Amniotic stem cell (primary cell): Measurements from ENCODE around the gene ABCB11.
"Not testable (repeated sequence)": the region's sequence is repeated elsewhere in the genome, so short reads cannot be mapped to it uniquely, and the experiment has no call there.

Source experiments
- DNase-seq: peaks from one replicate; lab custom pipeline; 2025; lab: John Stamatoyannopoulos, UW

The ABCB11 gene

DNA sequence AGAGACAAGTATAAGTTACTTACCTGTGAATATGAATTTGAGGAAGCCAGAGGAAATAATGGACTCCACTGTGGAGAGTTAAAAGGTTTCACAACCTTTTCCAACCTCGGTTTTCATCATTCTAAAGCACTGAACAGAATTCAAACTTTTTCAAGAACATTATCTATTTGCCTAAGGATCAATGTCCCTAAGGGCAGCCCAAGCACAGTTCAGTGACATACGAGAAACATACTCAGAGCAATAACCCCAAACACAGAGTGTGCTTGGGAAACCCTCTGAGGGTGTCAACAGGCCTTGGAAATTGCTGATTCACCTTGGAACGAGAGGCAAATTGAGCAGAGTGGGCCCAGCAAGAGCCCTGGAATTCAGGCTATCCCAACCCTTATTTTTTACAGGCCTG lies at the start of gene ABCB11:
TSS of gene ABCB11 (minus strand) at position 123 of the 400 bp plus-strand sequence. CDS start 13,199 bp downstream, outside the sequence.
- no peak for DNase-seq

DNA sequence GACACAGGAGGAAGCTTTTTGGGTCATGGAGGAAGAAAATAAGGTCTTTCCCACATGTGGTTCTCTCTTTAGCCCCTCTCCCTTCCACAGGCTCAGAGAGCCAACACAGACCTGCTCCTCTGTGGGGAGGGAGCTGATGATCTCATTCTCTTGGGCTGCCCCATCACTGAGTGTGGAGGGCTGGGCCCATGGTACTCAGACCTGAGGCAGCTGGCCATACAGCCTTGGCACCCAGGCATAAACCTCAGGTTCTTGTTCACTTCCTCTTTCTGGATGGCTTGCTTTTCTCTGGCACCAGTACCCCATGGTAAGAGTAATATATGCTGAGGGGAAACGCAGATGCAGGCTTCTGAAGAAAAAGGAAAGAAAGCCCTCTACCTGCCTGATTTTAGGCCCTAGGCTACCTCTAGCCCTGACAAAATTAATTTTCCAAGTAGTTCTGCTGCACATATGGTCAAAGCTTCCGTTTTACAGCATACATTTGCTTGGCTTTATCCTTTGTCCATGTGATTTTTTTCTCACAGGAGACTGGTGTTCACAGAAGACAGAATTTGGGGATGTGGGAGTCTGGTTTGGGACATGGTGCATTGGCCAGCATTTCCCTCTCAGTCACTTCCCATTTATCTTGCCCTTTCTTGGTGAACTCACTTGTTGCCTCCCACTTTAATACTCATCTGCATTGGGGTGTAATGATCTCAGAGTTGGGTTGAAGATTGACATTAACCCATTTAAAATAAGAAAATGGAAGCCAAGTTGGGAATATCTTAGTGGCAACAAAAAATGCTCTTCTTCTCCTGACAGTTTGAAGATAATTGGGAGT lies 49.3 kb upstream of the ABCB11 start:
- DNase-seq: no peak

DNA sequence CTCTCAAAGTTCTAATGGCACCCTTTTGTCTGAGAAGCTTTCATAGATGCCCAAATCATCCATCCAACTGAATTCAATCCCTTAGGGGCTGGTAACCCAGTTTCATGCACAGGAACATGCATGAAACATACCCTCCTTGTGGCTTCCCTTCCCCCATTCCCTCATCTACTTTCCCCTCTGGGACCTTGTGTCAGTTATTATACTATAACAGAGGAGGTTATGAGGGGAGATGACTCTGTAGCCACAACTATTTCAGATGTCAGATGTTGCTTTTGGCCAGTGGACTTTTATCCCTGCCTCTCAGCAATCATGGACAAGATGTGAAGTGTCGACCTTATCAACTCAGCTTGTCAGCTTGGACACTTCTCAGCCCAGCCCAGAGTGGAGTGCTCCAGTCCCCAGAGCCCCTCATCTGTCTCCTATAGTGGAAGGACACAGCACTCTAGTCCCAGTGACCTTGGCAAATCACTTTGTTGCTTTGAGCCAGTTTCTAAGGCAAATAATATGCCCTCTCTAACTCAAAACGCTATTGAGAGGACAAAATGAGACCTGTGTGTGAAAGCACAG lies 46.6 kb upstream of the ABCB11 start:
- no peak for DNase-seq

DNA sequence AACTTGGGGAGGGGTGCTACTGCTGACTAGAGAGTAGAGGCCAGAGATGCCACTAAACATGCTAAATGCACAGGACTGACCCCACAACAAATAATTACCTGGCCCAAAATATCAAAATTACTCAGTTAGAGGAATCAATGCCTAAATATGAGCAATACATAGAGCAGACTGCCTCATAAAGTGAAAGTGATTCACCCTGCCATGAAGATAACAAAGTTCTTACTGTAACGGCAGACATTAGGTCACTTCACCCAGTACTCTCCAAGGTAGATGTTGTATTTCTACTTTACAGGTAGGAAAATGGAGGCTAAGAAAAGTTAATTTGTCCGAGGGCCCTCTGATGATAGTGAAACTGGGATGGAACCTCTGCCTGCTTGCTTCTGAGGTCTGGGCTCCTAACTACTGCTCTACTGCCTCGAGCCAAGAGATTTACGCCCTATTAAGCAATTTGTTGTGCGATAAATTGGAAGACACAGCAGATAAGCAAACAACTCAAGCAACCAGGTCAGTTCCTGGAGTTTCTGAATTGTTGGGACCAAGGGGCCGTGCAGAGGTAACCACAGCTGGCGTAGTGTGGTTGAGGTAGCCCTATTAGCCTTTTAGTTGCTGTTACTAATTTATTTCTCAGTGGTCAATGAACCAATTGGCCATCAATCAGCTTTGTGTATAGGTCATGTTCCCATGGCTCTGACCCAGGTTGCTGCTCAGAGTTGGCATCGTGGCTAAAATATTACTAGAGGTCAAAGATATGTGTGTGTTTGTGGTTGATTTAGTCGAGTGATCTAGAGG lies 43.0 kb upstream of the ABCB11 start:
- no peak for DNase-seq

DNA sequence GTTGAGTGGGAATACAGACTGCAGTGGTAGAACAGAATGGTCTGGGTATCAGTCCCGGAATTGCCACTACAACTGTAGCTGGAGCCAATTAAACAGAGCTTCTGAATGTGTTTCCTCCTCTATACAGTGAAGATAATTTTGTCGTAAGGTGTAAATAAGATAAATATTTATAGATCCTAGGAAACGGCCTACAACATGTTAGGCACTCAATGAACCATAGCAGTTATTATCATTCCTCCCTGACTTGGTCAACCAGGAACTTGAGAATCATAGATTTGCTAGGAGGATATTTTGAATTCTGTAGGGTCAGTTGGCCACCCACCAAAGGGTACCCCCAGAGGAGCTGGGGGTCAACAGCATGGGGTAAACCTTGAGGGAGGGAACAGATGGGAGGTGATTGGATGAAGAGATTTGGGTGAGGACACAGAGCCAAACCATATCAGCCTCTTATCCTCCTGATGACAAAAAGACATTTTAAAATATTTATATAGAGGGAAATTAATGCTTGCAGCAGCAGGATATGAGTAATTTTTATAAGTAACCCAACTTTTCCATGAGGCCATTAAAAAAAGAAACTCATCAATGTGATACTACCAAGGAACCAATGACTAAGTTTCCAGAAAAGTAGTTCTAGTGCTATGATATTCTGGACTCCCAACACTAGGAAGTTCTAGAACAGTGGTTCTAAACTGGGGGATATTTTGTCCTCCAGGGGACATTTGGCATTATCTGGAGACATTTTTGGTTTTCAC lies 42.3 kb upstream of the ABCB11 start:
- no peak for DNase-seq

DNA sequence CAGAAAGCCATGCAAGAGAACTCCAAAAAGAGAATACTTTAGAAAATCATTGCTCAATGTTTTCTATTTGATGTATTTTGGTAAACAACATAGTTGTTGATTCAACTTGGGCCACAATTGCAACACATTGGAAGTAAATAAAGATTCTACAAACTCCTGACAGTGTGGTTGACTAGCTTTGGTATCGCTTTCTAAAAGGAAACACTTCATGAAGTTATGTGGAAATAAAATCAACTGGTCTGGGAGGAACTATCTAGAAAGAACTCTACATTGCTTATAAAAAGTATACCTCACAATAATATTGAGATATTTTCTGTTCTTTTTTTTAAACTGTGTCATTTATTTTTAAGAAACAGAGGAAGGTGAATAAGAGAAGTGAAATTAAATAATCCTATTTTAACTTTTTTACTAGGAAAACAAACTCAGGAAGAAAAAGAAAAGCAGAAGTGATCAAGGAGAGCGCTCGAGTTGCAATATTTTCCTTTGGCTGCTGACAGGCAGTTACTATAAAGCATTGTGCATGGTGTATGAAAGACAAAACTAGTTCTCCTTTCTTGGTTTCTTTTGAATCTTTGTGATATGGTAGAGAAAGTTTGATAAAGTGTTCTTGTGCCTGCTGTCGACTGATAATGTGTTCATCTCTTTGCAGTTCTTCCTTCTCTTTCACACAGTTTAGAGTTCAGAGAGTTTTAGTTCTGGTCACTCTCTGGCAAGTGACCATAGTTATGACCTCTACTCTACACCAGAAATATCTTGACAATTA lies 41.2 kb upstream of the ABCB11 start:
- DNase-seq: no peak

DNA sequence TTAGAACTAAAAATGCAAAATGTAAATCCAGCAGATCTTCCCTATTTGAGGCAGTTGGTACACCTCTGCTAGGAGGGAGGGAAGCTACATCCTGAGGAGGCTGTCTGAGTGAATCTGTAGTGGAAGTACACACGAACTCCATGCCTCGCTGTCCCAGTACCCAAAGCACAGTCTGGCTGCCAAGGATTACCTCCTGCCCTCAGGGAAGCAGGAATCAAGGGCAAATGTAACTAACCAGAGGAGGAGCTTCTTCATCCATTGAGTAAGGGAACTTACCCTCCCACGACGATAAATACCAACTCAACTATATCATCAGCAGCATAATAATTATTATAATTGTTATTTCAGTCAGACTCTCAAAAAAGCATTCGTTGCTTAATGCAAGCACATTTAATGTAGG lies 40.3 kb upstream of the ABCB11 start:
- no peak for DNase-seq

DNA sequence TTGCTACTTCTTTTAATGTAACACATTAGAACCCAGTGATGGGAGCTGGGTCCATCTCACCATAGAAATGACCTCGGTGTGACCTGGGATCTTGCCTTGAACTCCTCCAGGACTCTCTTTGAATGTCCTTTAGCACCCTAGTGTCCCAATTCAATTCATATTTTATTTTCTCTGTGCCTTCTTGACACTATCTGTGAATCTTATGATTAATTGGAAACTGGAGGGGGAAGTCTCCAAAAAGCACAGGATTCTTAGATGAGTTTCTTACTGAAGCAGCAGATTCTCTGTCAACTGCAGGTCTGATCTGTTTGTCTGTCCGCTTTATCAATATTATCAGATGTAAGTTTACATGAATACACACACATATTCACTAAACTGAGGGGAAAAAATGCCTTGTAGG lies 38.7 kb upstream of the ABCB11 start:
- no peak for DNase-seq

DNA sequence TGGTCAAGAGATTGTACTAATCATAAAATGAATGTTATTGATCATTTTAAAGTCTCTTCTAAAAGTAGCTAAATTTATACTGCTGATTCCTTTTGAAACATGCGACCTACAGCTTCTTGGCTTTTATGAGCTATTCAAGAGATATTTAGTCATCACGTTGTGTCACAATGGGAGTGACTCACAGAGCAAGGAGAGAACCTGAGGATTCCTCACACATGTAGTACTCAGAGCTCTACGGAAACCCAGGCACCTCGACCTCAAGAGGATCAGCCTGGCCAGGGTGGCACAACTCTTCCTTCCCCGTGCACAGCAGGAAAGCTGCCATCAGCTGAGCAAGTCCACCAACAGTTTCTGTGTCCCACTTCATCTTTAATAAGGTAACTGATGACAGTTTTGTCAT lies 38.2 kb upstream of the ABCB11 start, which contains the start of gene DHRS9:
TSS of gene DHRS9 (plus strand) at position 223 of the 400 bp plus-strand sequence. CDS start 12,019 bp downstream, outside the sequence.
- no peak for DNase-seq

DNA sequence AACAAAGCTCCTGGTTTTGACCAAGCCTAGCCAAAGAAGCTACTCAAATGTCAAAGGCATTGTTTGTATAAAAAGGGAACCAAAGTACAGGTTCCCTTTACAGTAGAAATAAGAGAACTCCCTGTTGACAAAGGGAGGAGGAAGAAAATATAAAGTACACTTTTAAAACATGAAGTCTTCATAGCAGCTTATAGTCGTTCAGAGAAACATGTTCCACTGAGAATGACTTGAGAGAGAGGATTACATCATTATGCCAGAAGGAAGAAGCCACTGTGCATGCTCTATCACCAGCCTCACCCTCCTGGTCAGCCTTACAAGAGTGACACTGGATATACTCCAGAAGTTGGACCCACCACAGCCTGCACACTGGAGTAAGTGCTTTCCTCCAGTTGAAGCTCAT lies 35.8 kb upstream of the ABCB11 start:
- DNase-seq: no peak

DNA sequence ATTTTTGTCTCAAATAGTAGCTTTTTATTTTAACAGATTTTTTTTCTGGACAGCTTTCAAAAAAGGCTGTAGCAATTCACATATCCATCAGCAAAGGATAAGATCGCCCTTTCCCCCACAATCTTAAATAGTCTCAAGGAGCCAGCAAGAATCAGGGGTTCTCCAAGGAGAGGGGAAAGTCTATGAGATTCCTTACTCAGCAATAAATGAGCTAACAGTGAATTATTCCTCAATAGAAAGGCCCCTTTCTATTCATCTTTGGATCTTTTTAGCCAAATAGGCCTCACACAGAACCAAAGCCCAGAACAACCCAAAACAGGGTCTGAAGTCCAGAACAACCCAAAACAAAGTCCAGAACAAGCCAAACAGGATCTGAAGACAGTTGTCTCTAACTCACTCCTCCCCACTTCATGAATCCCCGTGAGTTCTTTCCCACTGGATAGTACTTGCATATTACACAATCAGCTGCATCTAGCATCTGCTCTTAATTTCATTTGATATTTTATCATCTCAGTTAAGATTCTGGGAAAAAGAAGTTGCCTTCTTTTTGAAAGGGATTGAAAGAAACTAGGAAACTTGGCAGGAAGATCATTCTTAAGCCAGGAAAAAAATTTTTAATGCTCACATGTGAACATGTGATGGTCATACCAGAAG lies 34.9 kb upstream of the ABCB11 start:
- no peak for DNase-seq

DNA sequence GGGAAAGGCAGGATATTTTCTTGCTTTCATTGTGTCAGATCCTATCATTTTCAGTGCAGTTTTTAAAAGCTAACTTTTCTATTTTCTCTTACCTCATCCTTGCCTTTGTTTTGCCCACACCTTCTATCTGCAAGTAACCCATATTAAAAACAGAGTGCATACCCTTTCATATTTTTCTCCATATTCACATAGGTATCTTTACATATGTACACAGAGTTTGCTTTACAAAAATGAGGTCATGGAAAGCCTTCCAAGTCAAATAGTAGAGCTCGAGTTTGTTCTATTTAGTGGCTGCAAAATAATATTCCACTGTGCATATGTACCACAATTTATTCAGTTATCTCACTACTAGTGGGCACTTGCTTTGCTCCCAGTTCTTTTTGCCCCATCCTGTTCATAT lies 34.3 kb upstream of the ABCB11 start:
- DNase-seq: no peak

DNA sequence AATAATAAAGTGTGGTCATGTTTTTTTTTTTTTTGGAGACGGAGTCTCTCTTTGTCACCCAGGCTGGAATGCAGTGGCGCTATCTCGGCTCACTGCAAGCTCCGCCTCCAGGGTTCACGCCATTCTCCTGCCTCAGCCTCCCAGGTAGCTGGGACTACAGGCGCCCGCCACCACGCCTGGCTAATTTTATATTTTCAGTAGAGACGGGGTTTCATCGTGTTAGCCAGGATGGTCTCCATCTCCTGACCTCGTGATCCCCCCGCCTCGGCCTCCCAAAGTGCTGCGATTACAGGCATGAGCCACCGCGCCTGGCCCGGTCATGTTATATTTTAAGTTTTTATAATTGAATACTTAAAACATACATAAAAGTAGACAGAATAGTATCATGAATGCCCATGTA lies 33.1 kb upstream of the ABCB11 start:
- DNase-seq: not testable (repeated sequence)

DNA sequence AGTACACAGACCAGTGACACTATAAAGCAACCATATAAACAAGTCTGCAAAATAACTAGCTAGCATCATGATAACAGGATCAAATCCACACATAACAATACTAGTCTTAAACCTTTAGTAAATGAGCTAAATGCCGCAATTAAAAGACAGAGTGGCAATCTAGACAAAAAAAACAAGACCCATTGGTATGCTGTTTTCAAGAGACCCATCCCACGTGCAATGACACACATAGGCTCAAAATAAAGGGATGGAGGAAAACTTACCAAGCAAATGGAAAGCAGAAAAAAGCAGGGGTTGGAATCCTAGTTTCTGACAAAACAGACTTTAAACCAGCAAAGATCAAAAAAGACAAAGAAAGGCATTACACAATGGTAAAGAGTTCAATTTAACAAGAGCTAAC lies 23.5 kb upstream of the ABCB11 start:
- not testable (repeated sequence) for DNase-seq

DNA sequence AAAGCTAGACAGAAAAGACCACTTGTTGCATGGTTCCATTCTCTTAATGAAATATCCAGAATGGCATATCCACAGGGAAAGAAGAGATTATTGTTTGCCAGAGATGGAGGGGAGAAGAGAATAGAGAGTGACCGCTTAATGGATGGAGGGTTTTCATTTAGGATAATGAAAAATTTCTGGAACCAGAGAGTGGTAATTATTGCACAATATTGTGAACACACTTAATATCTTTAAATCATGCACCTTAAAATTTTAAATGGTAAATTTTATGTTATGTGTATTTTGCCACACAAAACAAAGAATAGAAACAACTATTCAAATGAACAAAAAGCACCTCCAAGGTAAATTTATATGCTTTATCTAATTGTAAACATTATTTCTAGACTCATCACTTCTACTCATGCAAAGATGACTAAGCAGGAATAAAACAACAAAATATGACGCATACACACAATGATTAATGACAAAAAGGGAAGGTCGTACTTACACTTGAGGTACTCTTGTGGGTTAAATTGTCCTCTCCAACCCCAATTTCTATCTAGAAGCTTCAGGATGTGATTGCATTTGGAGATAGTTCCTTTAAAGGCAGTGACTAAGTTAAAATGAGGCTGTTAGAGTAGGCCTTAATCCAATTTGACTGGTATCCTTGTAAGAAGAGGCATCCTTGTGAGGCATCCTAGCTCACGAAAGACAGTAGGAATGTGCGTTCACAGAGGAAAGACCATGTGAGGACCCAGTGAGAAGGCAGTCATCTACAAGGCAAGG lies 19.5 kb upstream of the ABCB11 start:
- no peak for DNase-seq

DNA sequence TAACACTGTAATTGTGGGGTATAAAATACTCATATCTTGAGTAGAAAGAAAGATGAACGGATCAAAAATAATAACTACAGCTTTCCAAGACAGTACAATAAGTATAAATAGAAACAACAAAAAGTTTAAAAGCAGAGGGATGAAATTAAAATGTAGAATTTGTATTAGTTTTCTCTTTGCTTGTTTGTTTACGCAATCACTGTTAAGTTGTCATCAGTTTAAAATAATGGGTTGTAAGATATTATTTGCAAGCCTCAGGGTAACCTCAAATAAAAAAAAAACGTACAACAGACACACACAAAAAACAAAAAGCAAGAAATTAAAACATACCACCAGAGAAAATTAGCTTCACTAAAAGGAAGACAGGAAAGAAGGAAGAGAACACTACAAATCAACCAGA lies 18.0 kb upstream of the ABCB11 start:
- DNase-seq: no peak

DNA sequence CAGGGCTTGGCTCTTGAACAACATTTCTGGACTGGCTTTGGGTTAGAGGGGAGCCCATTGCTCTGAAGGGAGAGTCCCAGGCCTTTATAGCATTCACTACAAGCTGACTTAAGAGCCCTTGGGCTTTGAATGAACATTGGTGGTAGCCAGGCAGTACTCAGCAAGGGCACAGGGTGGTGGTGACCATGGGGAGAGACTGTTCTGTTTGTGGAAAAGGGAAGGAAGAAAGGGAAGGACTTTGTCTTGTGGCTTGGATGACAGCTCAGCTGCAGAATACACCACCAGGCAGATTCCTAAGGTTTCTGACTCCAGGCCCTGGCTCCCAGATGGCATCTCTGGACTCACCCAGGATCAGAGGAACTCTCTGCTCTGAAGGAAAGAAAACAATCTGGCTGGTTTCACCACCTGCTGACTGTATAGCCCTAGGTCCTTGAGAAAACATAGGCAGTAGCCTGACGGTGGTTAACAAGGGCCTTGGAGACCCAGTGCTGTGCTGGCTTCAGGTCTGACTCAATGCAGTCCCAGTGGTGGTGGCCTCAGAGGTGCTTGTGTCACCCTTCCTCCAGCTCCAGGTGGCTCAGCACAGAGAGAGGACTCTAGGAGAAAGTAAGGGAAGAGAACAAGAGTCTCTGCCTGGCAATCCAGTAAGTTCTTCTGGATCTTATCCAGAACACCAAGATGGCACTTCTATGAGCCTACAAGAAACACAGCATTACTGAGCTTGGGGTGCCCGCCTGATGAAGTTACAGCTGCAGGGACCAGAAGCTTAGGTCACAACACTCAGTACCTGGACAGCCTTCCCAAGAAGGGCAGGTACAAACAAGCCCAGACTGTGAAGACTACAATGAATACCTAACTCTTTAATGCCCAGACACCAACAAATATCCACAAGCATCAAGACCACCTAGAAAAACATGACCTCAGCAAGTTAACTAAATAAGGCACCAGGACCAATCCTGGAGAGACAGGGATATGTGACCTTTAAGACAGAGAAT lies 16.4 kb upstream of the ABCB11 start:
- DNase-seq: no peak

DNA sequence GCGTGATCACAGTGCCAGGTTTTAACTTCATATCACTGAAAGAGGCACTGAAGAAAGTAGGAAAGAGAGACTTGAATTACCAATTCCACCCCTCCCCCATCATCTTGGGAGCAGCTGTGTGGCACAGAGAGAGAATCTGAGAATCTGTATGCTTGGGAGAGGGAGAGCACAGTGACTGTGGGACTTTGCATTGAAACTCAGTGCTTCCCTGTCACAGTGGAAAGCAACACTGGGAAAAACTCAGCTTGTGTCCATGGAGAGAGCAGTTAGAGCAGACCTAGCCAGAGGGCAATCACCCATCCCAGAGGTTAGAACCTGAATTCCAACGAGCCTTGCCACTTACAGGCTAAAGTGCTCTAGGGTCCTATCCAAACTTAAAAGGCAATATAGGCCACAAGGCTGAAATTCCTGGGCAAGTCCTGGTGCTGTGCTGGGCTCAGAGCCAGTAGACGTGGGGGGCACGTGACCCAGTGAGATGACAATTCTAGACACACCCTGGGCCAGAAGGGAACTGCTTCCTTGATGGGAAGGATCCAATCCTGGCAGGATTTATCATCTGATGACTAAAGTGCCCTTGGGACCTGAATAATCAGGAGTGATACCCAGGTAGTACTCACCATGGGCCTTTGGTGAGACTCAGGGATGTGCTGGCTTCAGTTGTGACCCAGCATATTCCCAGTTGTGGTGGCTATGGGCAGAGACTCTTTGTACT lies 15.5 kb upstream of the ABCB11 start:
- no peak for DNase-seq
